ENCODE measurements around the gene DDIT3. TPM values are rescaled to one million over a fixed set of nuclear protein-coding genes. Genes with fewer than 3 reads are reported as not detected.

Gene DDIT3
- total RNA-seq, 1 donor from 2014 or later: 213 TPM

DNA sequence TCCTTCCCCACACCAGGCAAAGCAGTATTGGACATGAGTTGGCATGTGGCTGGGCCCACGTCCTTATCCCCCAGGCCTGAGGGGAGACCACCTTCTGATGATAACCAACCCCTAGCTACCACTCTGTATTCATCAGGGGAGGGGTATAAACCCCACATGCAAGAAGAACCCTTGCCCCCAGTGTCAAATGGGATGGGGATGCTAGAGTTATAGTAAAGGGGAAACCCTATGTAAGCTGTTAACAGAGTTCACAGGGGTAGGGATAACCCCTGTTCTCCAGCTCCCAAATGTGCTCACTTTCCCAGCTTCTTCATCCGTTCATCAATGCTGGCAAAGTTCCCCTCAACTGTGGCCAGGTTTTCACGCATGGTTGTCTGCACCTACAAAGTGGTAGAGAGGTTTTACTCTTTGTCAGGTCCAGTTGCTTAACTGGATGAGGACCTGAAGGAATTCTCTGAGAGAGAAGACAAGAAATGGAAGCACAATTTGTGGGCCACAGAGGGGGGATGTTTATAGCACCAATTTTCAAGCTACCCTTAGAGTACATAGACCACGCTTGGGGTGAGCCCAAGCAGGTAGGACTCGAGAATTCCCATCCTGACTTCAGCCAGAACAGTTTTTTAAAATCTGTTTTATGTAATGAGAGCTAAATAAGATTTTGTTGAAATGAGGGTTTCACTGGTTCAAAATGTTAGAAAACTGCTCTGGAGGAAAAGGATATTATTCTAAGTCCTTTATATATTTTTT lies 10.3 kb upstream of the DDIT3 start:
- no peak for FAIRE-seq
- DNase-seq (ENCODE audit: low read depth): no peak
- TF ChIP-seq, protein P1, sequence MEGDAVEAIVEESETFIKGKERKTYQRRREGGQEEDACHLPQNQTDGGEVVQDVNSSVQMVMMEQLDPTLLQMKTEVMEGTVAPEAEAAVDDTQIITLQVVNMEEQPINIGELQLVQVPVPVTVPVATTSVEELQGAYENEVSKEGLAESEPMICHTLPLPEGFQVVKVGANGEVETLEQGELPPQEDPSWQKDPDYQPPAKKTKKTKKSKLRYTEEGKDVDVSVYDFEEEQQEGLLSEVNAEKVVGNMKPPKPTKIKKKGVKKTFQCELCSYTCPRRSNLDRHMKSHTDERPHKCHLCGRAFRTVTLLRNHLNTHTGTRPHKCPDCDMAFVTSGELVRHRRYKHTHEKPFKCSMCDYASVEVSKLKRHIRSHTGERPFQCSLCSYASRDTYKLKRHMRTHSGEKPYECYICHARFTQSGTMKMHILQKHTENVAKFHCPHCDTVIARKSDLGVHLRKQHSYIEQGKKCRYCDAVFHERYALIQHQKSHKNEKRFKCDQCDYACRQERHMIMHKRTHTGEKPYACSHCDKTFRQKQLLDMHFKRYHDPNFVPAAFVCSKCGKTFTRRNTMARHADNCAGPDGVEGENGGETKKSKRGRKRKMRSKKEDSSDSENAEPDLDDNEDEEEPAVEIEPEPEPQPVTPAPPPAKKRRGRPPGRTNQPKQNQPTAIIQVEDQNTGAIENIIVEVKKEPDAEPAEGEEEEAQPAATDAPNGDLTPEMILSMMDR (IDR thresholded peaks at IDR 0.05; ENCODE audit: insufficient read depth, low read length, severe bottlenecking): no peak
- no peaks in the 10 kb centered on the region for H3K27me3 ChIP-seq (ENCODE audit: control insufficient read depth, insufficient read depth, low read length)
- H3K4me3 ChIP-seq (ENCODE audit: low read depth, low read length): no peak overlapping the region
- H3K36me3 ChIP-seq (ENCODE audit: control insufficient read depth, insufficient read depth, low read length): peaks cover 48% of the 10 kb centered on the region

DNA sequence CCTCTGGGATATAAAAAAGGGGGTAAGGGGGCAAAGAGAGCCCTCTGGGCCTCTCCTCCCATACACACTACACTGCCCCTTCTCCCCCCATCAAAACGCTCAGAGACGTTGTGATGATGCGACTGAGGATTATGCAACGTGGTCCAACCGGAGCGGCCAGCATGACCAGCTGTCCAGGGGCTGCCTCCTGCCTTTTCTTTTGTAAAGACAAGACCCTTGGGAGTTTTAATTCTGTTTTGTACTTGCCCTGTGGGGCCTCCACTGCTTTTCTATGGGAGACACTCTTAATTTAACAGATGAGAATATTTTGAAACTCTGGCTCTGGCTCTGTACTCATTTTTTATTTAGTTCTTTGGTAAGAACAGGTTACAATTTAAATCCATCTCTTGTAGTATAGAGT lies 9.5 kb upstream of the DDIT3 start:
- DNase-seq (ENCODE audit: low read depth): no peak

DNA sequence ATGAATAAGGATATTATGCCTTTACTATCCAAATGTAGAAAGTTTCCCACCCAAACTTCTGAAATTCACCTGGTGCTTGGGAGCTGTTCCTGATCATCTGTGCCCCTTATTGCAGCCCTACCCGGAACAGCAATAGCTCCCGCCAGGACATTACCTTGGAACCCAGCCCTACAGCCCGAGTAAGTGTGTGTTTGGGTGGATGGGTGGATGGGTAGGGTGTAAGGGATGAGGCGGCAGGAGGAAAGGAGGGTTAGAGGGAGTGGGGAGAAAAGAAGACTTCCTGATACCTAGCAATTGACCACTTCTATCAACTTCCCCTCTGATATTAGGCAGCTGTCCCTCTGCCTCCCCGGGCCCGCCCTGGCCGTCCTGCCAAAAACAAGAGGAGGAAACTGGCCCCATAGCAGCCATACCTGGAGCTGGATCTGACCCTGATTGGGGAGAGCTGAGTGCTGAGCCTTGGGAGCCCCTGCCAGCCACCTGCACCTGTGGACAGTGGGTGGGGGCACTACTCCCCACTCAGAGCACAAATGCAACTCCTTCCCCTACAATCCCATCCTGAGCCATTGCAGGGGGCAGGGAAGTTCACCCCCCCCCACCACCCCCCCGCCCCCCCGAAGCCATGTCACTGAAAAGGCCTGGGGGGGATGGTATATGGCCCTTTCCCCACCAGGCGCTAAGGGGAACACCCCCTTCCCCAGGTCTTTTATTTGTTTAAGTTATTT lies 8.7 kb upstream of the DDIT3 start:
- FAIRE-seq (no peak), DNase-seq (ENCODE audit: low read depth) (no peak)
- peaks cover 52% of the 10 kb centered on the region for H3K36me3 ChIP-seq (ENCODE audit: control insufficient read depth, insufficient read depth, low read length)
- H3K27me3 ChIP-seq (ENCODE audit: control insufficient read depth, insufficient read depth, low read length): no peaks in the 10 kb centered on the region
- TF ChIP-seq, protein P1 (IDR thresholded peaks at IDR 0.05; ENCODE audit: insufficient read depth, low read length, severe bottlenecking): no peak
- H3K4me3 ChIP-seq (ENCODE audit: low read depth, low read length): no peak overlapping the region

More for the DNA sequence above, 9.5 kb upstream of the DDIT3 start:
- TF ChIP-seq, protein P1 (IDR thresholded peaks at IDR 0.05; ENCODE audit: insufficient read depth, low read length, severe bottlenecking): no peak
- no peak for FAIRE-seq
- Histone ChIP-seq H3K4me3 (ENCODE audit: low read depth, low read length) (no peak overlapping the region), H3K27me3 (ENCODE audit: control insufficient read depth, insufficient read depth, low read length) (no peaks in the 10 kb centered on the region), H3K36me3 (ENCODE audit: control insufficient read depth, insufficient read depth, low read length) (peaks cover 49% of the 10 kb centered on the region)

DNA sequence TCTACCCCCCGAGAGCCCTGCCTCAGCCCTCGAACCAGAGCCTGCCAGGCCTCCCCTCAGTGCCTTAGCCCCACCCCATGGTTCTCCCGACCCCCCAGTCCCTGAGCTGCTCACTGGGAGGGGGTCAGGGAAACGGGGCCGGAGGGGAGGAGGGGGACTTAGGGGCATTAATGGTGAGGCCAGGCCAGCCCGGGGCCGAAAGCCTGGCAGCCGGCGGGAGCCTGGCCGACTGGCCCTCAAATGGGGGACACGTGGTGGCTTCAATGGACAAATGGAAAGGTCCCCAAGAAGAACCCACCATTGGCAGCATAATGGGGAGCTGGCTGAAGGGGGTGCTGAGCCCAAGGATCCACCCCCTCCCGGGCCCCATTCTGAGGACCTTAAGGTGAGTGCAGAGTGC lies 7.9 kb upstream of the DDIT3 start:
- TF ChIP-seq, protein P1 (IDR thresholded peaks at IDR 0.05; ENCODE audit: insufficient read depth, low read length, severe bottlenecking): no peak
- no peak for FAIRE-seq
- H3K27me3 ChIP-seq (ENCODE audit: control insufficient read depth, insufficient read depth, low read length): no peaks in the 10 kb centered on the region
- no peak for DNase-seq (ENCODE audit: low read depth)
- no peak overlapping the region for H3K4me3 ChIP-seq (ENCODE audit: low read depth, low read length)
- H3K36me3 ChIP-seq (ENCODE audit: control insufficient read depth, insufficient read depth, low read length): peaks cover 48% of the 10 kb centered on the region

DNA sequence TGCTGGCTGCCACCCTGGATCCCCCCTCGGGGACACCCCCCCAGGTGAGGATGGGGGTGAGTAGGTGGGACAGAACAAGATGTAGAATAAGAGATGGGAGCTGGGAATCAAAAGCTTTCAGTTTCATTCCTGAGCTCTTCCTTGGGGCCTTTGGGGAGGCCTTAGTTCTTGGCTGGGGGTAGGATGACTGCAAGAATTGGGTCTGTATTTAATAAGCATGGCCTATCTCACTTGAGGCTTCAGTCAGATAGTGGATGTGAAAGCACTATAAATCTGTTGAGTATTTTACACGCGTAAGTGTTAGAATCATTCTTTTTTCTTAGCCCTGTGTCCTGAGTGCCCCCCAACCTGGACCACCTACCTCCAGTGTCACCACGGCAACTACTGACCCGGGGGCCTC lies 6.9 kb upstream of the DDIT3 start:
- H3K4me3 ChIP-seq (ENCODE audit: low read depth, low read length): no peak overlapping the region
- DNase-seq (ENCODE audit: low read depth): no peak
- H3K36me3 ChIP-seq (ENCODE audit: control insufficient read depth, insufficient read depth, low read length): peaks cover 40% of the 10 kb centered on the region
- H3K27me3 ChIP-seq (ENCODE audit: control insufficient read depth, insufficient read depth, low read length): no peaks in the 10 kb centered on the region
- no peak for FAIRE-seq
- TF ChIP-seq, protein P1 (IDR thresholded peaks at IDR 0.05; ENCODE audit: insufficient read depth, low read length, severe bottlenecking): no peak

Measured in bronchial epithelial cell (primary cell).